NB4 (cell line): Measurements from ENCODE around the gene FEM1B.

Experiments
- DNase-seq: peaks from one replicate; pipeline ENCODE4 v3.0.0; 2010; ENCODE audit warnings: low read depth
- H3K4me3 ChIP-seq: one replicate; pipeline ENCODE4 v1.5.1; 2011; ENCODE audit warnings: mild to moderate bottlenecking, low read depth, low read length, moderate library complexity
- CTCF ChIP-seq: IDR thresholded peaks from one replicate; pipeline ENCODE4 v1.5.1; 2012; ENCODE audit warnings: low read depth, low read length
- MAX ChIP-seq: IDR thresholded peaks from 2 replicates; pipeline ENCODE4 v1.6.1; 2011; ENCODE audit warnings: low read depth, low read length
- MYC ChIP-seq: IDR thresholded peaks from 2 replicates; pipeline ENCODE4 v1.6.1; 2011; ENCODE audit warnings: low read depth, low read length
- POLR2A ChIP-seq: IDR thresholded peaks from 2 replicates; pipeline ENCODE4 v1.6.1; 2011; ENCODE audit warnings: mild to moderate bottlenecking; ENCODE audit not compliant: insufficient read length; ENCODE audit errors: extremely low read depth

Gene FEM1B

GRCh38 chr15:68264282-68264681 lies 13.3 kb upstream of the FEM1B start:
- no peak for DNase-seq
- TF ChIP-seq MAX (no peak), CTCF (no peak), POLR2A (no peak), MYC (no peak)
- H3K4me3 ChIP-seq = no peak overlapping the region

- no peak for DNase-seq
- TF ChIP-seq MYC (no peak), MAX (no peak), CTCF (no peak), POLR2A (no peak)
- no peak overlapping the region for H3K4me3 ChIP-seq
Measured at GRCh38 chr15:68265081-68265480, 12.5 kb upstream of the FEM1B start.

GRCh38 chr15:68265674-68266073 lies 11.9 kb upstream of the FEM1B start:
- TF ChIP-seq MAX = no peak
- no peak for TF ChIP-seq MYC
- TF ChIP-seq CTCF = no peak
- TF ChIP-seq POLR2A = no peak
- H3K4me3 ChIP-seq = no peak overlapping the region
- DNase-seq = no peak

- TF ChIP-seq CTCF = no peak
- no peak for TF ChIP-seq MAX
- TF ChIP-seq POLR2A = no peak
- no peak for DNase-seq
Measured at GRCh38 chr15:68268405-68268804, 9.1 kb upstream of the FEM1B start.

GRCh38 chr15:68271854-68272471 lies 5.6 kb upstream of the FEM1B start:
- TF ChIP-seq POLR2A (no peak), CTCF (no peak), MYC (no peak), MAX (no peak)
- H3K4me3 ChIP-seq = no peak overlapping the region
- DNase-seq = no peak

More at GRCh38 chr15:68268405-68268804, 9.1 kb upstream of the FEM1B start:
- no peak overlapping the region for H3K4me3 ChIP-seq

- H3K4me3 ChIP-seq = no peak overlapping the region
- no peak for DNase-seq
- TF ChIP-seq CTCF (no peak), MYC (no peak), POLR2A (no peak), MAX (no peak)
Measured at GRCh38 chr15:68272721-68273271, 4.7 kb upstream of the FEM1B start.
